HTERT RPE-1 (cell line): ENCODE results near the gene PRKG1.
"Not testable (repeated sequence)": the region's sequence is repeated elsewhere in the genome, so short reads cannot be mapped to it uniquely, and the experiment has no call there.

ENCODE experiments used
- in situ Hi-C: fragments of 300-500 bp; cut with MboI; formaldehyde crosslinking; loops from 4 replicates; pipeline ENCODE4 v1.14.3; 2020; ENCODE audit warnings: low sequenced_read_pairs

The PRKG1 gene

DNA sequence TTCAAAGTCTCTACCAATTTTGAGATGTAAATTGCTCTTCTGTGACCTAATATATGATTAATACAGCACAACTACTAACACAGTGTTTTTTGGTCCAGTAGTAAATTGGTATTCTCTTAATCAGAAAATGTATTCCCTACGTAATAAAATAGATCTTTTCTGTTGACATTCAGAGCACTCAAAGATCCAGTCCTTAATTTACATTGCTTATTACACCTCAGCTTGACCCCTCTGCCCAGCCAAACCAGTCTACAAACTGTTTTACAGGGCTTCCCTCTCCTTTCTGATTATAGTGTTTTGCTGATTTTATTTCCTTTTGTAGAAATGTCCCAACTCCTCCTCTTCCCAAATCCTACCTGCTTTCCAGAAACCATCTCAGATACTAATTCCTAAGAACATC, 293.4 kb downstream of the PRKG1 start:
- in situ Hi-C loops, result no loop called here

DNA sequence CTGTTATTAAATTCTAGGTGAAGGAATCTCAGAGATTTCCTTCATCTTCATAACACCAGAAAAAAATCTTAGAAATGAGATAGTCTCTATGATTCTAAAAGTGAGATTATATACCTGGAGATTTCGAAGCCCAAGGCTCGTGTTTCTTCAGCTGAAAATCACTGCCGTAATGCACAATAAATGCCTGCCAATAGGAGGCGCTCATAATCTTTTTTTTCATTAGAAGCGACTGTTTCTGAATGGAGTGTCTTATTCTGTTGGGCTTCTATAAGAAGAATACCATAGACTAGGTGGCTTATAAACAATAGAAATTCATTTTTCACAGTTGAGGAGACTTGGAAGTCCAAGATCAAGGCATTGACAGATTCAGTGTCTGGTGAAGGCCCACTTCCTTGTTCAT, 294.7 kb downstream of the PRKG1 start:
- in situ Hi-C loops, result no loop called here

GRCh38 chr10:51369903-51370302, 295.6 kb downstream of the PRKG1 start:
- in situ Hi-C loops, result no loop called here

GRCh38 chr10:51371743-51372142, 297.5 kb downstream of the PRKG1 start:
- in situ Hi-C loops, result no loop called here

DNA sequence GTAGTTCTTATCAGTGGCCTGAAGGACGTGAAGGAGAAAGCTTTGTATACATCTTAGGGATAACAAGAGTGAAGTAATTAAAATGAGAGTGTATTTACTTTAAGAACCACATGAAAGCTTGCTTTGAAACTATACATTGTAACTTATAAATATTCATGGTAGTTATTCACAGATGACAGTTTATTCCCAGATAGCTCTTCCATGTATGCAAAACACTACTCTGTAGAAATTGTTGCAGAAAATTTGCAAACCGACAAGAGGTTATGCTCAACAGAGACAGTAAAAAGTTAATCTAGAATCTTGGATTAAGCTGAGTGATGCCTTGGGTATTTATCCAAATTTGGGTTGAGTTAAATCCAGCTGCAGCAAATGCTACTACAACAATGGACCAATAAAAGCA, 301.5 kb downstream of the PRKG1 start:
- in situ Hi-C loops, result no loop called here

GRCh38 chr10:51377070-51377931, 303.0 kb downstream of the PRKG1 start:
- in situ Hi-C loops, result no loop called here

DNA sequence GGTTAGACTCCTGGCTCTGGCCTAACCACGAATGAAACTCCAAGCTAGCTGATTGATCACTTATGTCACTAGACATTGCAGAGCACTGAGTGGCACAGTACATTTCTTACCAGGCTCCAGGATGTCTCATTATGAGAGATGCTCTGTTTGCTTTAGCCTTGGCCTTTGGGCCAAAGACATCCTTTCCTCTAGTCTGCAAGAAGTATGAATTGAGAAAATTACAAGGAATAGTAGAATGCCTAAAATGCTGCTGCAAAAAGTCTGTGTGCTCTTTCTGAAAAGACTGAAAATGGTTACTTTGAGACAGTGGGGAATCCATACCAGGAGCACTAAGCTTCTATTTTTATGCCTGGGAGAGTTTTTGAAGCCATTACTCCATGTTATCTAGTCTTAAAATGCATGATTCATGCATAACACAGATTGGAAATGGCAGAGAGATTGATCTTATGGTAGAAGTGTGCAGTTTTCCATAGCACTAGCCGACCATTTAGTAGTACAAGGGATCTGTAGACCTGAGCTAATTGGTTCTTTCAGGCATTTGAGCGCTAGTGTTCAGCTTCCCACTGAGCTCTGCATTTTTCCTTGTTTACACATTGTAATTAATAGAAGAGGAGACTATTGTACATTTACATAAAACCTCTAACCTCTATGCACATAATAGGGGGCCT, 303.8 kb downstream of the PRKG1 start:
- in situ Hi-C loops, result no loop called here

GRCh38 chr10:51382181-51382580, 307.9 kb downstream of the PRKG1 start:
- in situ Hi-C loops, result no loop called here

DNA sequence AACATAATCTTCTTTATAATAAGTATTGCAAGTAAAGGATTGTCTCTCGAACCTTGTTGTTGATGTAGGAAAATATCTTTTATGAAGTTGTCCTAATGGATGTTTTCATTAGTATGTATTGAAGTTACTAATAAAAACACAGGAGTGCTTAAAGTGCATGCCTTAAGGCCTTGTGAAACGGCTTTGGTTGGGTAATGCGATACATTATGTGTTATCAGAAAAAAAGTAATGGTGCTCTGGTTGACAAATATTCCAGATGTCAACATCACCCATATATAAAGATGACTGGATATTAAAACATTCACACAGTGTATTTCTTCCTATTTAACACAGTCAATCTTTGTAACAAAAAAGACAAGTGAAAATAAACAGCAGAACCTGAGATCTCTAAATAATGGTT, 310.7 kb downstream of the PRKG1 start:
- in situ Hi-C loops, result no loop called here

- in situ Hi-C loops, result no loop called here
These were observed 312.1 kb downstream of the PRKG1 start for GRCh38 chr10:51386248-51386885.

- in situ Hi-C loops, result no loop called here
These were observed 315.4 kb downstream of the PRKG1 start for GRCh38 chr10:51389415-51390321.

- in situ Hi-C loops, result not testable (repeated sequence)
These were observed 318.7 kb downstream of the PRKG1 start for GRCh38 chr10:51393006-51393405.

GRCh38 chr10:51394039-51394438, 319.8 kb downstream of the PRKG1 start:
- in situ Hi-C loops, result no loop called here

- in situ Hi-C loops, result no loop called here
These were observed 323.0 kb downstream of the PRKG1 start for GRCh38 chr10:51397244-51397643.

- in situ Hi-C loops, result no loop called here
These were observed 323.4 kb downstream of the PRKG1 start for GRCh38 chr10:51397695-51398094.

DNA sequence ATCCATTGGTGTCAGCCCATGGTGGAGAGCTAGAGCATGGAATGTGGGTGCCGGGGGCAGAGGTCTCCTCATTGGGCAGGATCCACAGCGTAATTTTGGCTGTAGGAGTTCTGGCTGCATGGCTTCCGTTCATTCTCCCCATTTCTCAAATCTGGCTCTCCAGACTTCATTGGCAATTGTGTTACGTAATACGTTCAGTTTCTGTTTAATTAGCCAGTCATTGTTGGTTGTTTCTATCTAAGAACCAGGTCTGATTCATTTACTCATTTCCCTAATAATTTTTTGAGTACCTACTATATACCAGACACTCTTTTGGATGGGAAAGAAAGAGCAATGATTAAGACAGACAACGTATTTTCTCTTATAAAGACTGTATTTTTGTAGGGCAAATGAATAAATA, 325.6 kb downstream of the PRKG1 start:
- in situ Hi-C loops, result no loop called here

GRCh38 chr10:51400392-51401096, 326.3 kb downstream of the PRKG1 start:
- in situ Hi-C loops, result no loop called here

GRCh38 chr10:51403521-51403920, 329.2 kb downstream of the PRKG1 start:
- in situ Hi-C loops, result no loop called here

DNA sequence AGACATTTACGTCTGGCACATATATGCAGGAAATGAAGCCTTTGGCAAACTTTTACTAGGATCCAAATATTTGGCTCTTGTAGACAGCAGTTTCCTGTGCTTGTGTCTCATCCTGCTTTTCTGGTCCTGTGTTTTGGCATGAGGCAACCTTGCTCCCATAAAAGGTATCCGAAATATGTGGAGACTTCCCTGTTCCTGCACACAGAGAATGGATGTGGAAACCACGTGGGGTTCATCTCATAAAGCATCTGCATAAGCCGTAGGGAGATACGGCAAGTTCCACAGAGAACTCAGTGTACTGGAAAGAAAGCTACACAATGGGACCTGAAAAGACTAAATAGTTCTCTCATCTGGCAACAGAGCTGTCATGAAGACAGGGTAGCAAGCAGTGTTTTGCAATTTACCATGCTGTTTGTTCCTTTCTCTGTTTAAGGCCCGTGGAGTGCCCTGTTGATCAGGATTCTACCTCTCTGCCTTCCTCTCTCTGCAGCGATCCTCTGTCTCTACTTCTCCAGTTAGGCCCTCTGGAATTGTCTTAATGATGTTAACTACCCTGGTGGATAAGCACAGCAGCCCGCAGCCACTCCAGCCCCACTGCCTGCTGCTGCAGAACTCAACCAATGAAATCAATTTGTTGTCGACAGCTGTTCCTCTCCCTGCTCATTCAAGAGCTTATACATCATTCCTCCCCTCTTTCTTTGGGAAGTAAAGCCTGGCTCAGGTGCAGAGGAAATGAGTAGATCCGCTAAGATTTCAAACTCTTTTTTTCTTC, 331.5 kb downstream of the PRKG1 start:
- in situ Hi-C loops, result no loop called here
